NAMALWA (cell line): ENCODE data around the gene SERPINA10.
A peak's percentile ranks its signal among the peaks of the same experiment; 100 is the strongest.
"Not testable (repeated sequence)": the region's sequence is repeated elsewhere in the genome, so short reads cannot be mapped to it uniquely, and the experiment has no call there.

Source experiments
- DNase-seq: peaks from one replicate; pipeline ENCODE4 v3.0.0-alpha.2; 2015; ENCODE audit warnings: low spot score

The SERPINA10 gene

GRCh38 chr14:94313991-94314655 lies 21.1 kb upstream of the SERPINA10 start:
- no peak for DNase-seq

- DNase-seq = no peak
Observed at GRCh38 chr14:94312481-94313246, 19.6 kb upstream of the SERPINA10 start.

- no peak for DNase-seq
Observed at GRCh38 chr14:94310248-94310647, 17.2 kb upstream of the SERPINA10 start.

GRCh38 chr14:94309721-94310120 lies 16.7 kb upstream of the SERPINA10 start:
- DNase-seq = no peak

- peak; percentile 60 for DNase-seq
Observed at GRCh38 chr14:94307410-94307992, 14.4 kb upstream of the SERPINA10 start.

- no peak for DNase-seq
Observed at GRCh38 chr14:94306047-94306978, 13.2 kb upstream of the SERPINA10 start.

- DNase-seq = no peak
Observed at GRCh38 chr14:94305620-94306019, 12.6 kb upstream of the SERPINA10 start.

GRCh38 chr14:94304243-94304642 lies 11.2 kb upstream of the SERPINA10 start:
- DNase-seq = no peak

GRCh38 chr14:94303111-94303510 lies 10.0 kb upstream of the SERPINA10 start:
- no peak for DNase-seq

GRCh38 chr14:94298130-94298529 lies 5.1 kb upstream of the SERPINA10 start:
- no peak for DNase-seq

- not testable (repeated sequence) for DNase-seq
Observed at GRCh38 chr14:94296181-94296545, 3.1 kb upstream of the SERPINA10 start.

- no peak for DNase-seq
Observed at GRCh38 chr14:94295360-94296180, 2.5 kb upstream of the SERPINA10 start.

- DNase-seq = no peak
Observed at GRCh38 chr14:94293578-94293924, 483 bp upstream of the SERPINA10 start.

GRCh38 chr14:94292526-94292871 lies 569 bp downstream of the SERPINA10 start:
- no peak for DNase-seq

GRCh38 chr14:94291906-94292525 lies 1.1 kb downstream of the SERPINA10 start:
- no peak for DNase-seq

GRCh38 chr14:94291159-94291905 lies 1.7 kb downstream of the SERPINA10 start:
- DNase-seq = no peak

GRCh38 chr14:94290197-94290596 lies 2.9 kb downstream of the SERPINA10 start:
- no peak for DNase-seq

GRCh38 chr14:94288610-94289465 lies 4.2 kb downstream of the SERPINA10 start:
- no peak for DNase-seq

- DNase-seq = no peak
Observed at GRCh38 chr14:94285158-94285557, 7.9 kb downstream of the SERPINA10 start.
